Measurements from ENCODE around the gene BIRC7.

BIRC7 gene

GRCh38 chr20:63281742-63282665, 46.3 kb downstream of the BIRC7 start:
- no peak for DNase-seq (ENCODE audit: low read depth in 2 of 2)

- DNase-seq (ENCODE audit: low read depth in 2 of 2): no peak
Measured at GRCh38 chr20:63282946-63283345, 47.2 kb downstream of the BIRC7 start.

GRCh38 chr20:63283397-63284082, 47.8 kb downstream of the BIRC7 start:
- DNase-seq (ENCODE audit: low read depth in 2 of 2): no peak

GRCh38 chr20:63284083-63284440, 48.4 kb downstream of the BIRC7 start:
- DNase-seq (ENCODE audit: low read depth in 2 of 2): no peak

- no peak for DNase-seq (ENCODE audit: low read depth in 2 of 2)
Measured at GRCh38 chr20:63284544-63284949, 48.8 kb downstream of the BIRC7 start.

GRCh38 chr20:63284981-63285524, 49.3 kb downstream of the BIRC7 start:
- no peak for DNase-seq (ENCODE audit: low read depth in 2 of 2)

GRCh38 chr20:63285636-63286615, 50.2 kb downstream of the BIRC7 start:
- no peak for DNase-seq (ENCODE audit: low read depth in 2 of 2)

- no peak for DNase-seq (ENCODE audit: low read depth in 2 of 2)
Measured at GRCh38 chr20:63286781-63287696, 51.3 kb downstream of the BIRC7 start.

GRCh38 chr20:63287697-63288580, 52.2 kb downstream of the BIRC7 start:
- no peak for DNase-seq (ENCODE audit: low read depth in 2 of 2)

- no peak for DNase-seq (ENCODE audit: low read depth in 2 of 2)
Measured at GRCh38 chr20:63288581-63289251, 53.0 kb downstream of the BIRC7 start.

- no peak for DNase-seq (ENCODE audit: low read depth in 2 of 2)
Measured at GRCh38 chr20:63289311-63290135, 53.8 kb downstream of the BIRC7 start.
